H7 (cell line): Measurements from ENCODE around the gene YY1. TPM values are rescaled to one million over a fixed set of nuclear protein-coding genes. Genes with fewer than 3 reads are reported as not detected.

Experiments
- DNase-seq: peaks from one replicate; pipeline ENCODE4 v3.0.0; 2012
- H3K27me3 ChIP-seq: 2 replicates; pipeline ENCODE4 v1.6.0; 2011; ENCODE audit warnings: mild to moderate bottlenecking, low read length; ENCODE audit not compliant: control insufficient read depth, insufficient read depth
- H3K36me3 ChIP-seq: replicated peaks from 2 replicates; pipeline ENCODE4 v1.5.1; 2011; ENCODE audit warnings: low read length; ENCODE audit not compliant: control insufficient read depth, insufficient read depth
- H3K4me3 ChIP-seq: 2 replicates; pipeline ENCODE4 v1.5.1; 2011; ENCODE audit warnings: low read depth, mild to moderate bottlenecking, control low read depth, low read length, moderate library complexity; ENCODE audit not compliant: insufficient read depth
- total RNA-seq: library from RNA; depleted of rRNA; stranded (reverse); fragments of >200 nt; shearing (Covaris generic); gene quantifications from 2 replicates; pipeline ENCODE4 v1.2.3, GENCODE V29; 2014; rRNA removed

The YY1 gene
- total RNA-seq, 1 experiment from 2014 or later = 50.9 TPM

- peak; percentile 63 for DNase-seq
- Histone ChIP-seq H3K4me3 (no peak overlapping the region), H3K36me3 (no peaks in the 10 kb centered on the region), H3K27me3 (no peaks in the 10 kb centered on the region)
These were observed 89.7 kb downstream of the YY1 start for GRCh38 chr14:100328495-100329163.

DNA sequence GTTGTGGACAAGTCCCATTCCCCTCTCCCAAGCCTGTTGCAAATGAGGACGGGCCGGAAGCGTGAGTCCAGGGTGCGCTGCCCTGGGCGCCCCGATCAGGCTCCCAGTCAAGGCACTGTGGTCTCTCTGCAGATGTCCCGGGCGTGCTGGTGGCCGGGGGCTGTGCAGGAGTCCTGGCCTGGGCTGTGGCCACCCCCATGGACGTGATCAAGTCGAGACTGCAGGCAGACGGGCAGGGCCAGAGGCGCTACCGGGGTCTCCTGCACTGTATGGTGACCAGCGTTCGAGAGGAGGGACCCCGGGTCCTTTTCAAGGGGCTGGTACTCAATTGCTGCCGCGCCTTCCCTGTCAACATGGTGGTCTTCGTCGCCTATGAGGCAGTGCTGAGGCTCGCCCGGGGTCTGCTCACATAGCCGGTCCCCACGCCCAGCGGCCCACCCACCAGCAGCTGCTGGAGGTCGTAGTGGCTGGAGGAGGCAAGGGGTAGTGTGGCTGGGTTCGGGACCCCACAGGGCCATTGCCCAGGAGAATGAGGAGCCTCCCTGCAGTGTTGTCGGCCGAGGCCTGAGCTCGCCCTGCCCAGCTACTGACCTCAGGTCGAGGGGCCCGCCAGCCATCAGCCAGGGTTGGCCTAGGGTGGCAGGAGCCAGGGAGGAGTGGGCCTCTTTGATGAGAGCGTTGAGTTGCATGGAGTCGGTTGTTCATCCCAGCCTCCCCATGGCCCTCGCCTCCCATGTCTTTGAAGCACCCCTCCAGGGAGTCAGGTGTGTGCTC lies 90.5 kb downstream of the YY1 start:
- Histone ChIP-seq H3K4me3 (no peak overlapping the region), H3K36me3 (no peaks in the 10 kb centered on the region; the same call in none of the 2 replicates)
- DNase-seq = peak; percentile 64

DNA sequence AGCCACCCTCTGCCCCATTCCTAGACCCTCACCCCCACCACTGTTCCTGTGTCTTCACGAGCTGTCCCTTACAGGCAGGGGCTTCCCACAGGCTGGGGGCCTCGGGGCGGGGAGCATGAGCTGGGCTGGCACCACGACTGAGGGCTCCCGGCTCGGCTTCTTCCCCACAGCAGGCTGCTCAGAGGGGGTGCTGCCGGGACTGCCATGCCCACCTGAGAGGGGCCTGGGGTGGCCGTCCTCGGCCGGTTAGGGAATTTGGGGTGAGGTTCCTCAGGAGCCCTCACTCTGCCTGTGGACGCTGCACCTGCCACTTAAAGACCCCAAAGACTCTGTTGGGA lies 91.0 kb downstream of the YY1 start:
- DNase-seq = no peak
- Histone ChIP-seq H3K36me3 (peaks cover 4% of the 10 kb centered on the region), H3K27me3 (no peaks in the 10 kb centered on the region), H3K4me3 (no peak overlapping the region)

More for the DNA sequence above, 90.5 kb downstream of the YY1 start:
- H3K27me3 ChIP-seq = no peaks in the 10 kb centered on the region

DNA sequence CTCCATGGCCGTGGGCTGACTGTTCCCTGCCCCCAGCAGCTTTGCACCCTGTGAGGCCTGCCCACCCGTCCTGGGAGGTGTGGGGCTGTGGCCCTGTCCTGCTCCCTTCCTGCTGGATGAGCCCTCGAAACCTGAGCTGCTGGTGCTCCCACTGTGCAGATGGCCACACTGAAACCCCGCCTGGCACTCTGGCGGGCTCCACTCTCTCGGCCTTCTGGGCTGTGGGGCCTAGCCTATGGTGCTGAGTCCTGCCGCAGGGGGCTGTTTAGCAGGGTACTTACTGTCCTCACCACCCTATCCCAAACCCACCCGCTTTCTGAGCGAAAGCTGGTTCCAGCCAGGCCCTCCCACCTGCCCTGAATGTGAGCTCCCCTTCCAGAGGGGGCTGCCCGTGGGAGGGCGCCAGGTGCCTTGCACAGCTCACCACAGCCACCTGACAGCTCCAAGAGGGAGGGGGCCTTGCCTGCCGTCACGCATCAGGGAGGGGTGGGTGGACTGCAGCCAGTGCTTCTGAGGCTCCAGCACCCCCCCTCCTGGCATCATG lies 91.5 kb downstream of the YY1 start:
- peak; percentile 70 for DNase-seq
- Histone ChIP-seq H3K4me3 (no peak overlapping the region), H3K36me3 (peaks cover 4% of the 10 kb centered on the region), H3K27me3 (no peaks in the 10 kb centered on the region)

- Histone ChIP-seq H3K4me3 (no peak overlapping the region), H3K27me3 (no peaks in the 10 kb centered on the region), H3K36me3 (peaks cover 10% of the 10 kb centered on the region)
- DNase-seq = no peak
These were observed 93.2 kb downstream of the YY1 start for GRCh38 chr14:100332071-100332639.

Other genes with a start within 250 kb of the YY1 start
- 35.9 and 38.9 TPM in 2 replicates for gene EVL, start 173.7 kb upstream of the YY1 start, total RNA-seq
- gene DEGS2, start 79.5 kb upstream of the YY1 start, total RNA-seq = not detected in 2 replicates
- gene SLC25A29, start 67.3 kb downstream of the YY1 start, total RNA-seq = 124 and 131 TPM in 2 replicates
- 0.07 and 0.18 TPM in 2 replicates for gene SLC25A47, start 84.2 kb downstream of the YY1 start, total RNA-seq
- gene WDR25, start 137.3 kb downstream of the YY1 start, total RNA-seq = 10.6 and 18.4 TPM in 2 replicates